ENCODE measurements around the gene CBX1. TPM values are rescaled to one million over a fixed set of nuclear protein-coding genes. Genes with fewer than 3 reads are reported as not detected.

The CBX1 gene
- total RNA-seq, 2 donors from 2014 or later, result 15.8 to 34.2 TPM

DNA sequence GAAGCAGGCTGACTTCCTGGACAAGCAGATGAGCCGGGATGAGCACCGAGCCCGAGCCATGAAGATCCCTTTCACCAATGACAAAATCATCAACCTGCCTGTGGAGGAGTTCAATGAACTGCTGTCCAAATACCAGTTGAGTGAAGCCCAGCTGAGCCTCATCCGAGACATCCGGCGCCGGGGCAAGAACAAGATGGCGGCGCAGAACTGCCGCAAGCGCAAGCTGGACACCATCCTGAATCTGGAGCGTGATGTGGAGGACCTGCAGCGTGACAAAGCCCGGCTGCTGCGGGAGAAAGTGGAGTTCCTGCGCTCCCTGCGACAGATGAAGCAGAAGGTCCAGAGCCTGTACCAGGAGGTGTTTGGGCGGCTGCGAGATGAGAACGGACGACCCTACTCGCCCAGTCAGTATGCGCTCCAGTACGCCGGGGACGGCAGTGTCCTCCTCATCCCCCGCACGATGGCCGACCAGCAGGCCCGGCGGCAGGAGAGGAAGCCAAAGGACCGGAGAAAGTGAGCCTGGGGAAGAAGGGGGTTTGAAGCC is 42.1 kb downstream of the CBX1 start:
- Histone ChIP-seq H3K27ac (no peak overlapping the region), H3K4me1 (peaks cover 19% of the 10 kb centered on the region), H3K9me3 (no peaks in the 10 kb centered on the region), H3K36me3 (replicated peaks in 1 of 2; ENCODE audit: insufficient read depth in 1 of 2, low read depth in 2 of 2) (peaks cover 0 to 38% of the 10 kb centered on the region in 2 donors), H3K27me3 (no peaks in the 10 kb centered on the region), H3K4me3 (no peak overlapping the region)
- no peak for TF ChIP-seq POLR2A (IDR thresholded peaks at IDR 0.05)
- TF ChIP-seq, protein P1, sequence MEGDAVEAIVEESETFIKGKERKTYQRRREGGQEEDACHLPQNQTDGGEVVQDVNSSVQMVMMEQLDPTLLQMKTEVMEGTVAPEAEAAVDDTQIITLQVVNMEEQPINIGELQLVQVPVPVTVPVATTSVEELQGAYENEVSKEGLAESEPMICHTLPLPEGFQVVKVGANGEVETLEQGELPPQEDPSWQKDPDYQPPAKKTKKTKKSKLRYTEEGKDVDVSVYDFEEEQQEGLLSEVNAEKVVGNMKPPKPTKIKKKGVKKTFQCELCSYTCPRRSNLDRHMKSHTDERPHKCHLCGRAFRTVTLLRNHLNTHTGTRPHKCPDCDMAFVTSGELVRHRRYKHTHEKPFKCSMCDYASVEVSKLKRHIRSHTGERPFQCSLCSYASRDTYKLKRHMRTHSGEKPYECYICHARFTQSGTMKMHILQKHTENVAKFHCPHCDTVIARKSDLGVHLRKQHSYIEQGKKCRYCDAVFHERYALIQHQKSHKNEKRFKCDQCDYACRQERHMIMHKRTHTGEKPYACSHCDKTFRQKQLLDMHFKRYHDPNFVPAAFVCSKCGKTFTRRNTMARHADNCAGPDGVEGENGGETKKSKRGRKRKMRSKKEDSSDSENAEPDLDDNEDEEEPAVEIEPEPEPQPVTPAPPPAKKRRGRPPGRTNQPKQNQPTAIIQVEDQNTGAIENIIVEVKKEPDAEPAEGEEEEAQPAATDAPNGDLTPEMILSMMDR (IDR thresholded peaks at IDR 0.05), result no peak
- no peak for ATAC-seq
- 90 to 94% methylated on average over 26 to 32 of the region's 32 CpGs for WGBS, 2 donors
- DNase-seq, result no peak
- intact Hi-C loops (cut with DNase I), result no loop called here

DNA sequence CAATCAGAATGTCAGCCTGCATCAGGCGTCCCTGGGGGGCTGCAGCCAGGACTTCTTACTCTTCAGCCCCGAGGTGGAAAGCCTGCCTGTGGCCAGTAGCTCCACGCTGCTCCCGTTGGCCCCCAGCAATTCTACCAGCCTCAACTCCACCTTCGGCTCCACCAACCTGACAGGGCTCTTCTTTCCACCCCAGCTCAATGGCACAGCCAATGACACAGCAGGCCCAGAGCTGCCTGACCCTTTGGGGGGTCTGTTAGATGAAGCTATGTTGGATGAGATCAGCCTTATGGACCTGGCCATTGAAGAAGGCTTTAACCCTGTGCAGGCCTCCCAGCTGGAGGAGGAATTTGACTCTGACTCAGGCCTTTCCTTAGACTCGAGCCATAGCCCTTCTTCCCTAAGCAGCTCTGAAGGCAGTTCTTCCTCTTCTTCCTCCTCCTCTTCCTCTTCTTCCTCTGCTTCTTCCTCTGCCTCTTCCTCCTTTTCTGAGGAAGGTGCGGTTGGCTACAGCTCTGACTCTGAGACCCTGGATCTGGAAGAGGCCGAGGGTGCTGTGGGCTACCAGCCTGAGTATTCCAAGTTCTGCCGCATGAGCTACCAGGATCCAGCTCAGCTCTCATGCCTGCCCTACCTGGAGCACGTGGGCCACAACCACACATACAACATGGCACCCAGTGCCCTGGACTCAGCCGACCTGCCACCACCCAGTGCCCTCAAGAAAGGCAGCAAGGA is 42.7 kb downstream of the CBX1 start:
- H3K36me3 ChIP-seq (replicated peaks in 1 of 2; ENCODE audit: insufficient read depth in 1 of 2, low read depth in 2 of 2), result peaks cover 0 to 38% of the 10 kb centered on the region in 2 donors
- no peak for ATAC-seq
- TF ChIP-seq, protein P1 (IDR thresholded peaks at IDR 0.05), result no peak
- no peak for TF ChIP-seq POLR2A (IDR thresholded peaks at IDR 0.05)
- intact Hi-C loops (cut with DNase I), result no loop called here
- H3K4me1 ChIP-seq, result peaks cover 20% of the 10 kb centered on the region
- no peak for DNase-seq
- H3K27ac ChIP-seq, result no peak overlapping the region
- 83 to 84% methylated on average over 10 to 11 of the region's 11 CpGs for WGBS, 2 donors
- no peaks in the 10 kb centered on the region for H3K27me3 ChIP-seq
- H3K4me3 ChIP-seq, result no peak overlapping the region
- H3K9me3 ChIP-seq, result no peaks in the 10 kb centered on the region

DNA sequence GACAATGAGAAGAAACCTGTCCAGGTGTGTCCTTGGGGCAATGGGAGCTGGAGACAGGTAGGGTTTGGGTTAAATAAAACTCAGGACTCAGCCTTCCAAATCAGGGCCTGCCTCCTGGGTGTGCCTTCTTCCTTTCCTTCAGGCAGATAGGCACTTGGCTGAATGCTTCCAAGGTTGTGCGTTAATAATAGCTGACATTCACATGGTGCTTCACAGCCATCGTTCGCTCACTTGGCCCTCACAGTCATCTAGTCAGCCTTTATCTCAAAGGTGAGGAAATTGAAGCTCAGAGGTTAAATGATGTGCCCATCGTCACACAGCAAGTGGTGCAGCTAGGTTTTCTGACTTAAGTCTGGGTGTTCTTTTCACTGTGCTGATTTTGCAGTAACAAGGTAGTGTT is 43.7 kb downstream of the CBX1 start:
- Histone ChIP-seq H3K27ac (no peak overlapping the region), H3K36me3 (replicated peaks in 1 of 2; ENCODE audit: insufficient read depth in 1 of 2, low read depth in 2 of 2) (peaks cover 0 to 36% of the 10 kb centered on the region in 2 donors), H3K4me3 (no peak overlapping the region), H3K27me3 (no peaks in the 10 kb centered on the region), H3K4me1 (peaks cover 30% of the 10 kb centered on the region), H3K9me3 (no peaks in the 10 kb centered on the region)
- intact Hi-C loops (cut with DNase I), result no loop called here
- no peak for TF ChIP-seq POLR2A (IDR thresholded peaks at IDR 0.05)
- TF ChIP-seq, protein P1 (IDR thresholded peaks at IDR 0.05), result no peak
- DNase-seq (no peak), ATAC-seq (no peak)
- 66 to 67% methylated on average over 4 of the region's 4 CpGs for WGBS, 2 donors

DNA sequence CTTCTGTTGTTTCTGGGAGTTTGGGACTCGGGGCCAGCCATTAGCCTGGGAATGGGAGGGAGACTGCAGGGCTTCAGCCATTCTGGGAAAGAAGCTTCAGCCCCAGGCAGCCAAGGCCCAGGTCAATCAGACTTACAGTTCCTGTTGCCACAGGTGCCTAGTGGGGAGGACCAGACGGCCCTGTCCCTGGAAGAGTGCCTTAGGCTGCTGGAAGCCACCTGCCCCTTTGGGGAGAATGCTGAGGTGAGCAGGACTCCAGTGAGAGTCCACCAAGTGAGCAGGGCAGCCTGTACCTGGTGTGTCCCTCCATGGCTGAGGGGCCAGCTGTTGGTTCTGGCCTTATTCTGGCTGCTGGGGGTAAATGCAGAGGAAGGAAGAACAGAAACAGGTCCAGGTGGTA is 44.4 kb downstream of the CBX1 start:
- peaks cover 37% of the 10 kb centered on the region for H3K4me1 ChIP-seq
- WGBS, 2 donors, result 66 to 100% methylated on average over 2 of the region's 2 CpGs
- no peaks in the 10 kb centered on the region for H3K27me3 ChIP-seq
- no peak for ATAC-seq
- no peak overlapping the region for H3K27ac ChIP-seq
- no peak for DNase-seq
- intact Hi-C loops (cut with DNase I), result no loop called here
- no peak for TF ChIP-seq POLR2A (IDR thresholded peaks at IDR 0.05)
- TF ChIP-seq, protein P1 (IDR thresholded peaks at IDR 0.05), result no peak
- peaks cover 0 to 30% of the 10 kb centered on the region in 2 donors for H3K36me3 ChIP-seq (replicated peaks in 1 of 2; ENCODE audit: insufficient read depth in 1 of 2, low read depth in 2 of 2)
- H3K9me3 ChIP-seq, result no peaks in the 10 kb centered on the region
- no peak overlapping the region for H3K4me3 ChIP-seq

All from body of pancreas (tissue), 4 donors.